Activated CD8-positive, alpha-beta memory T cell treated with anti-CD3 and anti-CD28 coated beads, Interleukin-2, amount 50 U/mL, for 24 hours (primary cell): ENCODE measurements around the gene NRXN2.

ENCODE experiments used
- DNase-seq: peaks from one replicate; pipeline ENCODE4 v3.0.0-alpha.2; 2020; ENCODE audit errors: extremely low read depth

NRXN2 gene

DNA sequence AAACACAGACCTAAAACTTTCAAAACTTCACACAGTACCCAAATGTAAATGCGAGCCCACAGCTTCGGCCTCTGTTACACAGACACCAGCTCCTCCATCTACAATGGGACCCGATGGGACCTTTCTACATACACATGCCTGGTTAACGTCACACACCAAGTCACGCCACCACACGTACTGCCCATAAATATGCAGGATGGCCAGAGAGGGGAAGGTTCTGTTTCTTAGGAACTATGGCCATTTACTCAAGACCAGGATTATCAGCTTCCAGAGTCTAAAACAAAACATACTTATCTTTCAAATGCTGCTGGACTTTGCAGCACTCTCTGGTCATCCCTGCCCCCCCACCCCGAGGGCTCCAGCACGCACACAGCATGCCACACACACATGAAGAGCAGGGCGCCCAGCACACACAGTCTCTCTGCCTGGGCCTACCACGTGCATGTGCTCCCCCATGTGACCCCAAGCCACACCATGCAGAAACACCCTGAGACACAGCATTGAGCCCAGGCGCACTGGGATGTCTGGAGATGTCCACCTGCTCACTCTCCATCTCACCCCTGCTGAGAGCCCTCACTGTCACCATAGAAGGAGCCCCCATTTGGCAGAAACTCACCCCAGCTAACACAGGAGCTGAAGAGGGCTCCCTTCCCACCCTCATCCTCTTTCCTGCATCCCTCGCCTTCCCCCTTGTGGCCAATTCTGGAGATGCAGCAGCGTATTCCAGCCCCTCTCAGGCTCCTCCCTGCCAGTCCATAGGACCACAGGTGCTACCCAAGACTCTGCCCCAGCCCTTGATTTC, 70.2 kb downstream of the NRXN2 start:
- peak; percentile 58 for DNase-seq

GRCh38 chr11:64650923-64651523, 72.0 kb downstream of the NRXN2 start:
- DNase-seq = no peak

- no peak for DNase-seq
Observed at GRCh38 chr11:64649291-64649697, 73.7 kb downstream of the NRXN2 start.

GRCh38 chr11:64648551-64648950, 74.4 kb downstream of the NRXN2 start:
- no peak for DNase-seq

DNA sequence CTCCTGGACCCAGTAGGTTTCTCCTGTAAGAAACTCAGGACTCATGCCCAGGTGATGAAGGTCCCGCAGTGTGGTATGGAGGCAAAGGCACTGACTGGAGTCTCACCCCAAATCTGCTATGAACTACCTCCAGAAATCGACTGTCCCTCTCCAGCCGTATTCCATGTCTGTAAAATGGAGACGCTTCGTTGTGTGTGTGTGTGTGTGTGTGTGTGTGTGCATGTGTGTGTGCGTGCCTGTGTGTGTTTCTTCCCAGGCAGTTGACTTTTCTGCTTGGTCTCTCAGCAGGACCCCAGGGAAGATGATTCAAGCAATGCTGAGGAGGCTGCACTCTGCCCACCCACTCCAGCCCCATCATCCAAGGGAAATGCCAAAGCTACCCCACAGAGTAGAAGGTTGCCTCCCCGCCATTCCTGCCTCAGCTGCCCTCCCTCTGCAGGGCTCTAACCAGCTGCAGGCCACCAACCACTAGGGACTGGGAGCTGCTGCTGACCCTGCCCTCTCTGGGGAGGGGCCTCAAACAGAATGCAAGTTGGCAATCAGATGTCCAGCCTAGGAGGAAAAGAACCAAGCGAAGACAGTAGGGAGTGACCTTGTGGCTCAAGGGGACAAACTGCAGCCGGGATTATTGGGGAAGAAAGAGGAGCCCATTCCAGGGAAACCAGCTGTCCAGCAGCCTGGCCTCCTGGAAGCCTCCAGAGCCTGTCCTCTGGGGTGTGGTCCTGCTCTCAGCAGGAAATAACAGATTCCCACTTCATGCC, 75.8 kb downstream of the NRXN2 start:
- no peak for DNase-seq

DNA sequence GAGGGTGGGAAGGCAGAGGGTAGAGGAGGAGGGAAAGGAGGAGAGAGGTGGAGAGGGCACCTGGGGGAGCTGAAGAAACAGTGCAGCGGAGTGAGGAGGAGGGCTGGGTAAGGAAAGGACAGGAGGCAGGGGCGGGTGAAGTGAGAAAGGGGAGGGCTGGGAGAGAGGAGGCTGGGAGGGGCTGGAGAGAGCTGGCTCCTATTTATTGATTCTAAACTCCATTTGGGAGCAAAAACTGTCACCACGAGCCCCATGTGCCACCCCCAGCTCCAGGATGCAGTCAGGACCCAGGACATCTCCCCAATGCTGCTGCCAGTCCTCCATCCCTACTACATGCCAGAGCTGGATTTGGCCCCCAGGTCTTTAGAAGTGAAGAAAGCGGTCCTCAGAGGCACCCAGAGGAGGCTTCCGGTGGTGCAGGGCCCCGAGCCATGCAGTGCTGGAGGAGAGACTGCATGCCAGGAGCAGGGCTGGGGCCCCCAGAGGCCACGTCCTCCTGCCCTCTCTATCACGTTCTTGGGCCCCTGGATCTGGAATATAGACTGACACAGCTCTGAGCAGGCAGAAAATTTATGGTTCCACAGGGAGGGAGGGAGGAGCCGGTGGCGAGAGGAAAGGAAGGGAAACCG, 78.2 kb downstream of the NRXN2 start:
- DNase-seq = no peak

GRCh38 chr11:64643920-64644646, 78.9 kb downstream of the NRXN2 start:
- DNase-seq = no peak

- DNase-seq = no peak
Observed at GRCh38 chr11:64643256-64643881, 79.6 kb downstream of the NRXN2 start.

DNA sequence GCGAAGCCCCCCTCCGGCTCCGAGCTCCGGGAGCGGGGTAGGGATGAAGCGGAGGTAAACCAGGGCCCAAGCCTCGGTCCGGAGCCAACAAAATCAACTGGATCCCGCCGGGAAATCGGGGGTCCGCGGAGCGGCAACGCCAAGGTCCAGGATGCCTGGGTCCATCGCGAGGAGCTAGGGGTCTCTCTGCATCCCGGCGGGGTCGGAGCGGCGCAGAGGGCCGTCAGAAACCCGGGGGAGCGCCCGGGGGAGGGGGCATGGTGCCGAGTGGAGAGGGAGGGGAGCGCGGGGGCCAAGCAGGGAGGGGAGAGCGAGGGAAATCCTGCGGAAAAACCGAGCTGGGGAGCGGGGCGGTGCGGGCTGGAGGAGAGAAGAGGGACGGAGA, 80.1 kb downstream of the NRXN2 start:
- no peak for DNase-seq

DNA sequence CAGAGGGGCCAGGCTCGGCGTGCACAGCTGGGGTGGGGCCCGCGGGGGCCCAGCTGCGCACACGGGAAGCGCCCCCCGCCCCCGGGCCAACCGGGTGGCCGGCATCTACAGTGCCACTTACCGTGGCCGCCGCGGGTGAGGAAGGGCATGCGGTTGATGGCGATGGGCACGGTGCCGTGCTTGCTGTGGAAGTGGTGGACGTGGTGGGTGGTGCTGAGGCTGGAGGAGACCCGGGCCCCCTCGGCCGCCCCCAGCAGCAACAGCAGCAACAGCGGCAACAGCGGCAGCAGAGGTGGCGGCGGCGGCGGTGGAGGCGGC, 80.6 kb downstream of the NRXN2 start:
- DNase-seq = no peak

- no peak for DNase-seq
Observed at GRCh38 chr11:64641596-64642417, 81.2 kb downstream of the NRXN2 start.

GRCh38 chr11:64639885-64640284, 83.1 kb downstream of the NRXN2 start:
- DNase-seq = no peak

GRCh38 chr11:64638829-64639228, 84.2 kb downstream of the NRXN2 start:
- DNase-seq = no peak

- DNase-seq = no peak
Observed at GRCh38 chr11:64638018-64638665, 84.9 kb downstream of the NRXN2 start.

DNA sequence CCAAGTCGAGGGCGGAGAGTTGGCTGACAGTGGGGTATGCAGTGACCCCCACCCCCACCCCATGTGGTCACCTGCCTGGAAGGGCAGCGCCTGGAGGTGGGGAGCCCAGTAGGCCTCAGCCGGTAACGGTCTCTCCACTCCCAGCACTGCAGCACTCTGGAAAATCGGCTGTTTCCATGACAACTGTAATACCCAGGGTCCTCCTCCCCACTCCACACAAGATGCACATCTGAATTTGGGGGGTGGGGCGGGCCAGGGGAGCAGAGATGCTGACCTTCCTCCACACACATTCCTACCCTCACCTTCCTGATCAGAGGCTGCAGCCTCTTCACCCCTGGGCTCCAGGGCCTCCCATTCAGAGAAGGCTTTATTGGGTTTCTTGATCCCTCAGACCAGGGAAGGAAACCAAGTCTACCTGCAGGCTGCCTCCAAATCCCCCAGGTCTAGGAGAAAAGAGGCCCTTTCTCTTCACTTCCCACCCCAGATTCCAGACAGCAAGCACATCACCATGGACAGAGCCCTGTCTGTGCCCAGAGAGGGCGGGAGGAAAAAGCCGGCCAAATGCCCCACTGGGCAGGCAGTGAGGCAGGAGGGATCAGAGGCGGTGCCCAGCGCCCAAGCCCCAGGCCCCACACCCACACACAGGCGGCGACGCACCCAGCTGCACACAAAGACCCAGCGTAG, 85.5 kb downstream of the NRXN2 start:
- DNase-seq = no peak

GRCh38 chr11:64633555-64634159, 89.3 kb downstream of the NRXN2 start:
- DNase-seq = no peak

DNA sequence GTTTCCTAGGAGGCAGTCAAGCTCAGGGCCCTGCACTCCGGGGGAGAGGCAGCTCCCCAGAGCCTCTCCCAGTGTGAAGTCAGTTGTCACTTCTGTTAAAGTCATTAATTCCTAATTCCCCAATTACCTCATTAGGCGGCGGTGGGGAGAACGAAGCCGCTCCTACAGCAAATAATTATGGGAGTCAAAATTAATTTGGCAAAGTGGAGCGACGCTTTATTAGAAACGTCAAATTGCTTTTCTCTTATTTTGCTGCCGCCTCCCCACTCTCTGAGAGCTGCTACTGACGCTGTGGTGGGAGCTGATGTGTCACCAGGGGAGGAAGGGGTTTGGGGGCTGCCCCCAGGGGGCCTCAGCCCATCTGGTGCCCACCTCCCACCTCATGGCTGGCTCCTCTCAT, 90.3 kb downstream of the NRXN2 start:
- no peak for DNase-seq

DNA sequence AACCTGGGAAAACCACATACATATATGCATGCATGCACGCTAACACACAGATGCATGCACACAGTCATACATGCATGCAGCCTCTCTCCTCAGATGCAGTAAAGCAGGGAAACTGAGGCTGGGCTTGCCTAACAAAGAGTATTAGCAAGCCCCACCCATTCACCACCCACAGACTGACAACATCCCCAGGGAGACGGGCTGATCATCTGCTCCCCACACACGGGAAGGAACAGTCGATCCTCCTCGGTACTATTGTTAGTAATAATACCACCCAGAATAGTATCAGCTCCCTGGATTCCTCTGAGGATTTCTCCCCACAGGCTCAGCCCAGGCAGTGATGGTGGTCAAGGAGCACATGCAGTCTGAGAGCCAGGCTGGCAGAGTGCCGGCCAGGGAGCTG, 90.8 kb downstream of the NRXN2 start:
- no peak for DNase-seq

DNA sequence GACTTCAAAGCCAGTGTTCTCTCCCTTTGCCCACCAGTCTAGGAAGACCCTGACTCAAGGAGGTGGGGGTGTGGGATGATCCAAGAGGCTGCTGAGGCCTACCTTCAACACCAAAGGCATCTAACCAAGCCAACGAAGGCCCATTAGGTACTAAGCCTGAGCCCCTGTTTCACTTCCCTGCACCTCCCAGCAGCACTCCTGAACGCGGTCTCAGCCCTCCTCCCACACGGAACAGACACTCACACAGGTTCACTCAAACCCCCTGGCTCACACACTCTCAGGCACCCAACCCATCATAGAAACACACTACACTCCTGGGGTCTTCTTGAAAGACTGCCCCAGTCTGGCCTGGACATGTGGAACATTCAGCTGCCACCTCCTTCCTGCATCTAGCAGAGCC, 91.3 kb downstream of the NRXN2 start:
- no peak for DNase-seq
